Endothelial cell of umbilical vein (primary cell): Measurements from ENCODE around the gene CLSTN2. TPM values are rescaled to one million over a fixed set of nuclear protein-coding genes. Genes with fewer than 3 reads are reported as not detected.

Experiments used
- BruUV-seq: library from RNA; stranded (reverse); fragments of 400-500 nt; replicated peaks from 2 replicates; lab custom pipeline; 2021; lab: Mats Ljungman, UMichigan
- CTCF ChIA-PET: fragments of 300-600, 350-600 bp; sonication (Branson Sonifier 250); formaldehyde crosslinking; loops from one replicate; lab custom pipeline; 2021; ENCODE audit warnings: antibody characterized with exemption, inconsistent platforms; lab: Charles Lee
- POLR2A ChIA-PET: fragments of 300-600, 350-600 bp; sonication (Branson Sonifier 250); formaldehyde crosslinking; loops from one replicate; lab custom pipeline; 2021; ENCODE audit warnings: antibody characterized with exemption, inconsistent platforms; lab: Charles Lee
- DNase-seq: peaks from one replicate; pipeline ENCODE4 v3.0.0-alpha.2; 2011; ENCODE audit warnings: low read depth, low spot score
- FAIRE-seq: peaks from 2 replicates; lab custom pipeline; 2011; peaks lifted over from hg19 to GRCh38; lab: Jason Lieb, UNC
- H2AFZ ChIP-seq: 2 replicates; pipeline ENCODE4 v1.6.0; 2012; ENCODE audit warnings: low read depth, low read length, control low read depth, inconsistent platforms
- H3K27ac ChIP-seq: 2 replicates; pipeline ENCODE4 v1.5.1; 2011; ENCODE audit warnings: low read depth, mild to moderate bottlenecking, control low read depth, low read length, moderate library complexity; ENCODE audit not compliant: insufficient read depth
- H3K27me3 ChIP-seq, 2 experiments: 2 replicates each; pipeline versions ENCODE4 v1.6.0 to v1.6.1; 2011; ENCODE audit warnings: low read length in 2 of 2, mixed read lengths in 1 of 2; ENCODE audit not compliant: control insufficient read depth in 2 of 2, insufficient read depth in 2 of 2
- H3K36me3 ChIP-seq, 2 experiments: 2 replicates in 1 of 2; 3 replicates in 1 of 2; pipeline ENCODE4 v1.5.1; 2011; ENCODE audit warnings: low read length in 2 of 2, mild to moderate bottlenecking in 1 of 2, moderate library complexity in 1 of 2; ENCODE audit not compliant: control insufficient read depth in 2 of 2, insufficient read depth in 2 of 2; ENCODE audit errors: extremely low read depth in 1 of 2
- H3K4me1 ChIP-seq: 3 replicates; pipeline ENCODE4 v1.5.1; 2011; ENCODE audit warnings: mild to moderate bottlenecking, low read length; ENCODE audit not compliant: control insufficient read depth, insufficient read depth; ENCODE audit errors: extremely low read depth
- H3K4me2 ChIP-seq: 2 replicates; pipeline ENCODE4 v1.6.1; 2011; ENCODE audit warnings: low read length, control low read depth, mixed read lengths; ENCODE audit not compliant: insufficient read depth
- H3K4me3 ChIP-seq, 3 experiments: fragments of 200-600 bp in 1 of 3; sonication (generic), shearing (Covaris generic) in 1 of 3; replicated peaks in 1 of 3; 2 replicates each; pipeline ENCODE4 v1.5.1; 2011 to 2016; ENCODE audit warnings: control low read depth in 3 of 3, low read length in 3 of 3, mild to moderate bottlenecking in 2 of 3, inconsistent platforms in 1 of 3, low read depth in 1 of 3, moderate library complexity in 1 of 3; ENCODE audit not compliant: insufficient read depth in 1 of 3
- H3K79me2 ChIP-seq: 2 replicates; pipeline ENCODE4 v1.6.0; 2012; ENCODE audit warnings: low read length, inconsistent platforms; ENCODE audit not compliant: control insufficient read depth, insufficient read depth
- H3K9ac ChIP-seq: replicated peaks from 2 replicates; pipeline ENCODE3; 2011; ENCODE audit warnings: low read length, control low read depth; ENCODE audit not compliant: insufficient read depth; ENCODE audit errors: extremely low read depth
- H3K9me1 ChIP-seq: replicated peaks from 3 replicates; pipeline ENCODE4 v1.6.0; 2011; ENCODE audit warnings: mild to moderate bottlenecking, low read length; ENCODE audit not compliant: control insufficient read depth, insufficient read depth; ENCODE audit errors: extremely low read depth
- H3K9me3 ChIP-seq: replicated peaks from 2 replicates; pipeline ENCODE4 v1.5.1; 2012; ENCODE audit warnings: low read length, inconsistent platforms; ENCODE audit not compliant: control insufficient read depth, insufficient read depth
- H4K20me1 ChIP-seq: replicated peaks from 2 replicates; pipeline ENCODE3; 2011; ENCODE audit warnings: mild to moderate bottlenecking, low read length; ENCODE audit not compliant: control insufficient read depth, insufficient read depth; ENCODE audit errors: extremely low read depth
- EZH2 ChIP-seq: IDR thresholded peaks from 2 replicates; pipeline ENCODE4 v1.6.1; 2012; ENCODE audit warnings: borderline replicate concordance, low read depth, mild to moderate bottlenecking, moderate library complexity, low read length, inconsistent platforms; ENCODE audit not compliant: severe bottlenecking
- FOS ChIP-seq: IDR thresholded peaks from 2 replicates; pipeline ENCODE4 v1.6.1; 2011; ENCODE audit warnings: mild to moderate bottlenecking, low read length, moderate library complexity, borderline replicate concordance; ENCODE audit not compliant: insufficient read depth
- GATA2 ChIP-seq: IDR thresholded peaks from 2 replicates; pipeline ENCODE4 v1.7.0; 2011; ENCODE audit warnings: low read depth, mild to moderate bottlenecking, moderate library complexity, mixed read lengths, low read length; ENCODE audit not compliant: insufficient read length, insufficient read depth
- JUN ChIP-seq: IDR thresholded peaks from 2 replicates; pipeline ENCODE4 v1.6.1; 2011; ENCODE audit warnings: borderline replicate concordance, low read depth; ENCODE audit not compliant: insufficient read length, insufficient read depth
- MAX ChIP-seq: IDR thresholded peaks from 2 replicates; pipeline ENCODE4 v1.6.1; 2011; ENCODE audit not compliant: insufficient read depth, insufficient read length
- MYC ChIP-seq: IDR thresholded peaks from one replicate; pipeline ENCODE4 v1.6.1; 2011; ENCODE audit warnings: mild to moderate bottlenecking, low read depth, low read length
- POLR2A ChIP-seq: IDR thresholded peaks from 2 replicates; pipeline ENCODE4 v1.6.1; 2012; ENCODE audit warnings: low read depth, mild to moderate bottlenecking, control low read depth, low read length
- POLR2AphosphoS5 ChIP-seq: IDR thresholded peaks from 2 replicates; pipeline ENCODE4 v1.6.1; 2012; ENCODE audit warnings: low read depth, mild to moderate bottlenecking, control low read depth, low read length, moderate library complexity; ENCODE audit not compliant: insufficient read depth
- dilution Hi-C: fragments of 300-500 bp; cut with MboI; formaldehyde crosslinking; loops from one replicate; pipeline ENCODE4 v1.15.0; 2019; ENCODE audit warnings: low sequenced_read_pairs; ENCODE audit not compliant: extremely low pct_ligation_motif_present
- intact Hi-C: fragments of 100-400 bp; cut with micrococcal nuclease; formaldehyde crosslinking; loops from one replicate; pipeline ENCODE4 v1.10.0; 2022
- polyA plus RNA-seq, 4 experiments: library from polyadenylated mRNA; depleted of rRNA in 3 of 4; stranded (reverse) in 3 of 4; unstranded in 1 of 4; fragments of >200 nt; gene quantifications; 2 replicates each; pipeline versions ENCODE4 v1.2.1 to v1.2.3, GENCODE V29; 2011 to 2012; ENCODE audit warnings: missing spikeins in 1 of 4
- total RNA-seq: library from RNA; stranded (reverse); gene quantifications from 2 replicates; pipeline ENCODE4 v1.2.3, GENCODE V29; 2021
- TF ChIP-seq, protein P1 (sequence below), 2 donors: IDR thresholded peaks; 1 replicate in 1 of 2; 2 replicates in 1 of 2; pipeline ENCODE4 v1.5.1; 2011; ENCODE audit warnings: low read length in 2 of 2, mild to moderate bottlenecking in 2 of 2, moderate library complexity in 2 of 2, control low read depth in 1 of 2, inconsistent platforms in 1 of 2, low read depth in 1 of 2; ENCODE audit not compliant: insufficient read depth in 1 of 2; ENCODE audit errors: extremely low read depth in 1 of 2

CLSTN2 gene
- total and polyA plus RNA-seq, 2 donors (not counting 3 experiments of a cell fraction or from before 2014, with no cell fraction given) = 0.26 to 0.38 TPM

DNA sequence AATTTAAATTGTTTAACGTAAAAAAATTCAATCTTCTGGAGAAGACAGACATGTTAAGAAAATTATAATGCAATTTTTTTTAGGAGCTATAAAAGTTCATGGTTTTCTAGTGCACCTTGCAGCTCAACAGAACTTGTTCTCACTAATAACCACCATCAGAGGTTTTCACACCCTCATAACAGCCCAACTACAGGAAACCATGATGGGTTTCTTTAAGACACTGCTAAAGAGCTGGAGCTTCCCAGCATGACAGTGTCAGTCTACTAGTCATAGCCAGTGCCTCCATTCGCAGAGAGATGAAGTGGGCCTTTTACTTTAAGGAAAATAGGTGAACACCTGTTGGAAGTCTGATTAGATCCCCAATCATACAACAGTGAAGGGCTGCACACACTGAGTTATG lies 518.8 kb downstream of the CLSTN2 start:
- Histone ChIP-seq H3K4me2 (no peak overlapping the region), H3K9ac (no peak overlapping the region), H3K4me3 (no peak overlapping the region), H3K27me3 (no peaks in the 10 kb centered on the region), H3K27ac (no peak overlapping the region), H4K20me1 (no peaks in the 10 kb centered on the region), H3K4me1 (no peaks in the 10 kb centered on the region), H3K9me3 (no peaks in the 10 kb centered on the region), H2AFZ (no peak overlapping the region), H3K79me2 (no peaks in the 10 kb centered on the region), H3K9me1 (no peaks in the 10 kb centered on the region), H3K36me3 (no peaks in the 10 kb centered on the region)
- TF ChIP-seq POLR2AphosphoS5 (no peak), MYC (no peak), GATA2 (no peak), JUN (no peak), EZH2 (no peak), POLR2A (no peak), FOS (no peak), MAX (no peak)
- TF ChIP-seq, protein P1, sequence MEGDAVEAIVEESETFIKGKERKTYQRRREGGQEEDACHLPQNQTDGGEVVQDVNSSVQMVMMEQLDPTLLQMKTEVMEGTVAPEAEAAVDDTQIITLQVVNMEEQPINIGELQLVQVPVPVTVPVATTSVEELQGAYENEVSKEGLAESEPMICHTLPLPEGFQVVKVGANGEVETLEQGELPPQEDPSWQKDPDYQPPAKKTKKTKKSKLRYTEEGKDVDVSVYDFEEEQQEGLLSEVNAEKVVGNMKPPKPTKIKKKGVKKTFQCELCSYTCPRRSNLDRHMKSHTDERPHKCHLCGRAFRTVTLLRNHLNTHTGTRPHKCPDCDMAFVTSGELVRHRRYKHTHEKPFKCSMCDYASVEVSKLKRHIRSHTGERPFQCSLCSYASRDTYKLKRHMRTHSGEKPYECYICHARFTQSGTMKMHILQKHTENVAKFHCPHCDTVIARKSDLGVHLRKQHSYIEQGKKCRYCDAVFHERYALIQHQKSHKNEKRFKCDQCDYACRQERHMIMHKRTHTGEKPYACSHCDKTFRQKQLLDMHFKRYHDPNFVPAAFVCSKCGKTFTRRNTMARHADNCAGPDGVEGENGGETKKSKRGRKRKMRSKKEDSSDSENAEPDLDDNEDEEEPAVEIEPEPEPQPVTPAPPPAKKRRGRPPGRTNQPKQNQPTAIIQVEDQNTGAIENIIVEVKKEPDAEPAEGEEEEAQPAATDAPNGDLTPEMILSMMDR (IDR thresholded peaks at IDR 0.05; ENCODE audit: extremely low read depth in 1 of 2, insufficient read depth in 1 of 2, low read depth in 1 of 2, low read length in 2 of 2) = no peak
- ChIA-PET POLR2A (no interaction called here), CTCF (interaction anchor here (1.2 kb wide), 1 partner anchor 11 kb away, joined by 3 read pairs; no protein-coding TSS in a partner anchor)
- no peak for DNase-seq
- BruUV-seq = no TSS peak
- dilution Hi-C loops = no loop called here
- intact Hi-C loops = no loop called here
- no peak for FAIRE-seq
